Activated naive CD8-positive, alpha-beta T cell treated with anti-CD3 and anti-CD28 coated beads, Interleukin-2, amount 50 U/mL, for 24 hours (primary cell): Measurements from ENCODE around the gene NDUFC2.
"Not testable (repeated sequence)": the region's sequence is repeated elsewhere in the genome, so short reads cannot be mapped to it uniquely, and the experiment has no call there.

Source experiments
- ATAC-seq: fragments of 150-1000 bp; cut with Tn5 transposase; one replicate; pipeline ENCODE4 v1.10.0; 2021
- DNase-seq: peaks from one replicate; pipeline ENCODE4 v3.0.0; 2021
- H3K27ac Mint-ChIP-seq: one replicate; pipeline ENCODE4 v1.8.0; 2021; ENCODE audit warnings: mild to moderate bottlenecking, mixed read lengths
- H3K27me3 Mint-ChIP-seq: one replicate; pipeline ENCODE4 v1.8.0; 2021; ENCODE audit warnings: mixed read lengths
- H3K36me3 Mint-ChIP-seq: one replicate; pipeline ENCODE4 v1.8.0; 2021; ENCODE audit warnings: low read depth, mixed read lengths
- H3K4me1 Mint-ChIP-seq: one replicate; pipeline ENCODE4 v1.8.0; 2021; ENCODE audit warnings: mixed read lengths
- H3K4me3 Mint-ChIP-seq: one replicate; pipeline ENCODE4 v1.8.0; 2021; ENCODE audit warnings: mild to moderate bottlenecking, moderate library complexity, mixed read lengths
- H3K9me3 Mint-ChIP-seq: one replicate; pipeline ENCODE4 v1.8.0; 2021; ENCODE audit warnings: mixed read lengths

NDUFC2 gene

GRCh38 chr11:78034623-78035022 is 45.0 kb downstream of the NDUFC2 start:
- H3K9me3 Mint-ChIP-seq, result no peaks in the 10 kb centered on the region
- no peak overlapping the region for H3K4me3 Mint-ChIP-seq
- H3K27me3 Mint-ChIP-seq, result no peaks in the 10 kb centered on the region
- no peak overlapping the region for H3K27ac Mint-ChIP-seq
- H3K36me3 Mint-ChIP-seq, result no peaks in the 10 kb centered on the region
- H3K4me1 Mint-ChIP-seq, result peaks cover 3% of the 10 kb centered on the region
- ATAC-seq (no peak), DNase-seq (no peak)

- Mint-ChIP-seq H3K27ac (no peak overlapping the region), H3K4me1 (no peaks in the 10 kb centered on the region), H3K27me3 (no peaks in the 10 kb centered on the region), H3K4me3 (no peak overlapping the region), H3K9me3 (no peaks in the 10 kb centered on the region), H3K36me3 (no peaks in the 10 kb centered on the region)
- DNase-seq, result no peak
- no peak for ATAC-seq
Observed at GRCh38 chr11:78033040-78033439, 46.6 kb downstream of the NDUFC2 start.

- Mint-ChIP-seq H3K27ac (no peak overlapping the region), H3K4me3 (no peak overlapping the region), H3K36me3 (no peaks in the 10 kb centered on the region), H3K9me3 (no peaks in the 10 kb centered on the region), H3K4me1 (no peaks in the 10 kb centered on the region), H3K27me3 (no peaks in the 10 kb centered on the region)
- ATAC-seq (no peak), DNase-seq (no peak)
Observed at GRCh38 chr11:78032090-78032489, 47.6 kb downstream of the NDUFC2 start.

- Mint-ChIP-seq H3K4me1 (no peaks in the 10 kb centered on the region), H3K36me3 (no peaks in the 10 kb centered on the region), H3K4me3 (no peak overlapping the region), H3K9me3 (no peaks in the 10 kb centered on the region), H3K27ac (no peak overlapping the region), H3K27me3 (no peaks in the 10 kb centered on the region)
- no peak for DNase-seq
- ATAC-seq, result no peak
Observed at GRCh38 chr11:78031629-78032028, 48.0 kb downstream of the NDUFC2 start.

- Mint-ChIP-seq H3K27me3 (no peaks in the 10 kb centered on the region), H3K9me3 (no peaks in the 10 kb centered on the region), H3K4me1 (no peaks in the 10 kb centered on the region), H3K36me3 (no peaks in the 10 kb centered on the region), H3K27ac (no peak overlapping the region), H3K4me3 (no peak overlapping the region)
- DNase-seq, result no peak
- no peak for ATAC-seq
Observed at GRCh38 chr11:78030429-78031325, 49.0 kb downstream of the NDUFC2 start.

- not testable (repeated sequence) for ATAC-seq, H3K27ac Mint-ChIP-seq, H3K9me3 Mint-ChIP-seq, H3K27me3 Mint-ChIP-seq, H3K4me1 Mint-ChIP-seq, H3K36me3 Mint-ChIP-seq, DNase-seq, H3K4me3 Mint-ChIP-seq
Observed at GRCh38 chr11:78028423-78028822, 51.2 kb downstream of the NDUFC2 start.

GRCh38 chr11:78027759-78028158 is 51.9 kb downstream of the NDUFC2 start:
- Mint-ChIP-seq H3K27ac (no peak overlapping the region), H3K27me3 (peaks cover 7% of the 10 kb centered on the region), H3K9me3 (no peaks in the 10 kb centered on the region), H3K4me3 (no peak overlapping the region), H3K36me3 (no peaks in the 10 kb centered on the region), H3K4me1 (peaks cover 1% of the 10 kb centered on the region)
- DNase-seq (no peak), ATAC-seq (no peak)

GRCh38 chr11:78025378-78025777 is 54.3 kb downstream of the NDUFC2 start:
- H3K27ac Mint-ChIP-seq, result no peak overlapping the region
- ATAC-seq (no peak), DNase-seq (no peak)
- H3K9me3 Mint-ChIP-seq, result no peaks in the 10 kb centered on the region
- no peak overlapping the region for H3K4me3 Mint-ChIP-seq
- H3K27me3 Mint-ChIP-seq, result peaks cover 19% of the 10 kb centered on the region
- H3K4me1 Mint-ChIP-seq, result peaks cover 3% of the 10 kb centered on the region
- H3K36me3 Mint-ChIP-seq, result no peaks in the 10 kb centered on the region

GRCh38 chr11:78023426-78023825 is 56.2 kb downstream of the NDUFC2 start:
- Mint-ChIP-seq H3K4me1 (peaks cover 3% of the 10 kb centered on the region), H3K27ac (no peak overlapping the region), H3K36me3 (no peaks in the 10 kb centered on the region), H3K4me3 (no peak overlapping the region), H3K27me3 (peaks cover 19% of the 10 kb centered on the region), H3K9me3 (no peaks in the 10 kb centered on the region)
- no peak for DNase-seq
- no peak for ATAC-seq

GRCh38 chr11:78022397-78023396 is 57.0 kb downstream of the NDUFC2 start, which contains the start of gene KCTD14:
Gene KCTD14 (minus strand): TSS chr11:78023276. CDS start chr11:78023249, 27 bp downstream.
- Mint-ChIP-seq H3K27me3 (peaks cover 19% of the 10 kb centered on the region), H3K9me3 (no peaks in the 10 kb centered on the region), H3K27ac (no peak within 1 kb of the TSS), H3K4me3 (no peak within 1 kb of the TSS), H3K36me3 (no peaks in the 10 kb centered on the region), H3K4me1 (peaks cover 3% of the 10 kb centered on the region)
- ATAC-seq, result peak; percentile 24
- no peak for DNase-seq

- Mint-ChIP-seq H3K27ac (no peak overlapping the region), H3K36me3 (no peaks in the 10 kb centered on the region), H3K4me1 (peaks cover 3% of the 10 kb centered on the region), H3K4me3 (no peak overlapping the region), H3K9me3 (no peaks in the 10 kb centered on the region), H3K27me3 (peaks cover 19% of the 10 kb centered on the region)
- ATAC-seq, result no peak
- DNase-seq, result no peak
Observed at GRCh38 chr11:78021611-78022010, 58.1 kb downstream of the NDUFC2 start.

- no peaks in the 10 kb centered on the region for H3K36me3 Mint-ChIP-seq
- H3K4me1 Mint-ChIP-seq, result peaks cover 3% of the 10 kb centered on the region
- H3K27me3 Mint-ChIP-seq, result peaks cover 19% of the 10 kb centered on the region
- DNase-seq, result no peak
- no peak for ATAC-seq
- no peaks in the 10 kb centered on the region for H3K9me3 Mint-ChIP-seq
- H3K4me3 Mint-ChIP-seq, result no peak overlapping the region
- H3K27ac Mint-ChIP-seq, result no peak overlapping the region
Observed at GRCh38 chr11:78020246-78020645, 59.4 kb downstream of the NDUFC2 start.

- H3K9me3 Mint-ChIP-seq, result no peaks in the 10 kb centered on the region
- H3K27ac Mint-ChIP-seq, result no peak overlapping the region
- H3K4me1 Mint-ChIP-seq, result peaks cover 3% of the 10 kb centered on the region
- DNase-seq, result no peak
- no peak overlapping the region for H3K4me3 Mint-ChIP-seq
- no peaks in the 10 kb centered on the region for H3K36me3 Mint-ChIP-seq
- ATAC-seq, result no peak
- H3K27me3 Mint-ChIP-seq, result peaks cover 19% of the 10 kb centered on the region
Observed at GRCh38 chr11:78019808-78020207, 59.9 kb downstream of the NDUFC2 start.
